GM12878 (cell line): ENCODE data around the gene SMIM22.

Experiments used
- CEBPB ChIP-seq, 2 experiments: fragments of 150-350 bp in 1 of 2; IDR thresholded peaks; 2 replicates each; pipeline ENCODE4 v1.6.1; 2012 to 2014; ENCODE audit warnings: low read depth in 2 of 2, low read length in 2 of 2, borderline replicate concordance in 1 of 2, inconsistent platforms in 1 of 2
- FOXK2 ChIP-seq: fragments of 450-650 bp; IDR thresholded peaks from 2 replicates; pipeline ENCODE4 v1.6.1; 2017; ENCODE audit warnings: mild to moderate bottlenecking, moderate library complexity
- NFIC ChIP-seq: IDR thresholded peaks from 2 replicates; pipeline ENCODE4 v1.6.1; 2012; ENCODE audit warnings: low read depth, mild to moderate bottlenecking, inconsistent platforms, low read length, moderate library complexity
- POLR2A ChIP-seq: IDR thresholded peaks from 2 replicates; pipeline ENCODE4 v1.6.1; 2011; ENCODE audit warnings: low read depth, mild to moderate bottlenecking, low read length
- POLR2AphosphoS5 ChIP-seq: IDR thresholded peaks from 2 replicates; pipeline ENCODE4 v1.6.1; 2011; ENCODE audit warnings: mild to moderate bottlenecking, low read length, inconsistent platforms
- RAD21 ChIP-seq: IDR thresholded peaks from 2 replicates; pipeline ENCODE4 v1.6.1; 2011; ENCODE audit warnings: mild to moderate bottlenecking, low read depth, low read length, moderate library complexity; ENCODE audit not compliant: insufficient read depth
- RELA ChIP-seq: fragments of 450-650 bp; IDR thresholded peaks from 2 replicates; pipeline ENCODE4 v1.8.0; 2014; ENCODE audit warnings: borderline replicate concordance; ENCODE audit not compliant: partially characterized antibody
- SP1 ChIP-seq: IDR thresholded peaks from one replicate; pipeline ENCODE4 v1.6.1; 2011; ENCODE audit warnings: low read depth, low read length
- SUPT20H ChIP-seq: IDR thresholded peaks from 2 replicates; pipeline ENCODE4 v1.6.1; 2011; ENCODE audit warnings: low read depth, mild to moderate bottlenecking, low read length, moderate library complexity, borderline replicate concordance; ENCODE audit not compliant: control insufficient read depth
- TAF1 ChIP-seq: IDR thresholded peaks from 2 replicates; pipeline ENCODE4 v1.6.1; 2011; ENCODE audit warnings: mild to moderate bottlenecking, low read depth, low read length, borderline replicate concordance
- ZZZ3 ChIP-seq: IDR thresholded peaks from 2 replicates; pipeline ENCODE4 v1.6.1; 2011; ENCODE audit warnings: low read depth; ENCODE audit not compliant: control insufficient read depth, insufficient read length
- TF ChIP-seq, protein P1 (sequence below), 3 experiments: IDR thresholded peaks in 2 of 3; conservative IDR thresholded peaks in 1 of 3; 2 replicates each; pipeline ENCODE4 v1.5.1; 2011; ENCODE audit warnings: low read depth in 3 of 3, low read length in 3 of 3, mild to moderate bottlenecking in 3 of 3, control low read depth in 2 of 3, moderate library complexity in 2 of 3, inconsistent platforms in 1 of 3, mixed read lengths in 1 of 3; ENCODE audit not compliant: control insufficient read depth in 2 of 3, insufficient read depth in 1 of 3; ENCODE audit errors: extremely low read depth in 1 of 3

DNA sequence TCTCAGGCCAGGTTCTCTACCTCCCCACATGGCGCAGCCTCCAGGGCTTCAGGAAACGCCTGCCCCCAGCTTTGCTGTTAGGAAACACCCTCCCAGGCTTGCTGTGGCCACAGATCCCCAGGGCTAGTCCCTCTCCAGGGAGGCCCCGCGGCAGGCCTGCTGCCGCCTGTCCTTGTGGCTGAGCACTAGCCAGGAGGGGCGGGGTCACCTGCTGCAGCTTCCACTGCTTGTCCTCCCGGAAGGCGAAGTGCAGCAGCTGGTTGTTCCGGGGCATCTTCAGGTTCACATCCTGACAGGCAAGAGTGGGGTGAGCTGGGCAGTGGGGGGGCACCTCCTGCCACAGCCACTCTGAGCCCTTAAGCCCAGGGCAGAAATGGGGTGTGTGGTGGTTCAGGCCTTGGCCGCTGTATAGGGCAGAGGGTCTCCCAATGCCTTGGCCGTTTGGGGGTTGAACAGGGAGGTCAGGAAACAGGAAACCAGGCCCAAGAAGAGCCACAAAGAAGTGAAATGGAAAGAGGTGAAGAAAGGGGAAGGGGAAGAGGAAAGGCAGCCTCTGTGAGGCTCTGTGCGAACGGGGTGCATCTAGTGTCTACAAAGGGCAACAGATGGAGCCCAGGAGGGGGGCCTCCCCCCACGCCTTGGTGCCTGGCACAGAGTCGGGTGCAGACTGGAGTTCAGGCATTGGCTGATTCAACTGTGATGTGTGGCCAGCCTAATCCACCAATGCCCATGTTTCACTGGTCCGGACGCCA lies 5.3 kb downstream of the SMIM22 start:
- TF ChIP-seq CEBPB (IDR thresholded peaks at IDR 0.05; ENCODE audit: borderline replicate concordance in 1 of 2, low read depth in 2 of 2, low read length in 2 of 2) (no peak), SP1 (no peak), TAF1 (peak; percentile 32; the same call in 1 of the 2 replicates), ZZZ3 (no peak), RAD21 (no peak), POLR2A (peak; percentile 77), SUPT20H (no peak), POLR2AphosphoS5 (peak; percentile 50; the same call in 1 of the 2 replicates), RELA (no peak), NFIC (no peak), FOXK2 (no peak)
- TF ChIP-seq, protein P1, sequence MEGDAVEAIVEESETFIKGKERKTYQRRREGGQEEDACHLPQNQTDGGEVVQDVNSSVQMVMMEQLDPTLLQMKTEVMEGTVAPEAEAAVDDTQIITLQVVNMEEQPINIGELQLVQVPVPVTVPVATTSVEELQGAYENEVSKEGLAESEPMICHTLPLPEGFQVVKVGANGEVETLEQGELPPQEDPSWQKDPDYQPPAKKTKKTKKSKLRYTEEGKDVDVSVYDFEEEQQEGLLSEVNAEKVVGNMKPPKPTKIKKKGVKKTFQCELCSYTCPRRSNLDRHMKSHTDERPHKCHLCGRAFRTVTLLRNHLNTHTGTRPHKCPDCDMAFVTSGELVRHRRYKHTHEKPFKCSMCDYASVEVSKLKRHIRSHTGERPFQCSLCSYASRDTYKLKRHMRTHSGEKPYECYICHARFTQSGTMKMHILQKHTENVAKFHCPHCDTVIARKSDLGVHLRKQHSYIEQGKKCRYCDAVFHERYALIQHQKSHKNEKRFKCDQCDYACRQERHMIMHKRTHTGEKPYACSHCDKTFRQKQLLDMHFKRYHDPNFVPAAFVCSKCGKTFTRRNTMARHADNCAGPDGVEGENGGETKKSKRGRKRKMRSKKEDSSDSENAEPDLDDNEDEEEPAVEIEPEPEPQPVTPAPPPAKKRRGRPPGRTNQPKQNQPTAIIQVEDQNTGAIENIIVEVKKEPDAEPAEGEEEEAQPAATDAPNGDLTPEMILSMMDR (IDR thresholded peaks at IDR 0.05 in 2 of 3, conservative IDR thresholded peaks at IDR 0.05 in 1 of 3; ENCODE audit: control insufficient read depth in 2 of 3, extremely low read depth in 1 of 3, insufficient read depth in 1 of 3, low read depth in 3 of 3, low read length in 3 of 3) = no peak
